HEK293 (cell line): ENCODE measurements around the gene CHMP4B.

Source experiments
- GLI4 ChIP-seq: fragments of 450-650 bp; formaldehyde crosslinking; IDR thresholded peaks from 2 replicates; pipeline ENCODE4 v1.5.1; 2016; ENCODE audit warnings: missing biosample characterization, missing genetic modification characterization
- HOXA7 ChIP-seq: sonication (generic); formaldehyde crosslinking; IDR thresholded peaks from 2 replicates; pipeline ENCODE4 v1.8.1; 2022; ENCODE audit warnings: missing genetic modification reagents, borderline replicate concordance
- OSR2 ChIP-seq: fragments of 450-650 bp; formaldehyde crosslinking; IDR thresholded peaks from 2 replicates; pipeline ENCODE4 v1.5.1; 2016; ENCODE audit warnings: missing biosample characterization, missing genetic modification characterization
- ZBTB20 ChIP-seq: fragments of 450-650 bp; formaldehyde crosslinking; IDR thresholded peaks from 2 replicates; pipeline ENCODE4 v1.5.1; 2016; ENCODE audit warnings: missing biosample characterization, missing genetic modification characterization
- ZBTB7A ChIP-seq: fragments of 450-650 bp; formaldehyde crosslinking; IDR thresholded peaks from 2 replicates; pipeline ENCODE4 v1.5.1; 2016; ENCODE audit warnings: low read depth, missing biosample characterization, missing genetic modification characterization
- ZNF10 ChIP-seq: fragments of 450-650 bp; formaldehyde crosslinking; IDR thresholded peaks from 2 replicates; pipeline ENCODE4 v1.5.1; 2017; ENCODE audit warnings: missing biosample characterization, missing genetic modification characterization
- ZNF510 ChIP-seq: fragments of 450-650 bp; formaldehyde crosslinking; IDR thresholded peaks from 2 replicates; pipeline ENCODE4 v1.5.1; 2018; ENCODE audit warnings: mild to moderate bottlenecking, missing genetic modification characterization, missing biosample characterization; ENCODE audit not compliant: insufficient replicate concordance
- ZSCAN30 ChIP-seq: fragments of 450-650 bp; IDR thresholded peaks from 2 replicates; pipeline ENCODE4 v1.5.1; 2018; ENCODE audit warnings: missing biosample characterization, mild to moderate bottlenecking, missing genetic modification characterization, moderate library complexity
- TF ChIP-seq, protein P1 (sequence below): fragments of 450-650 bp; formaldehyde crosslinking; IDR thresholded peaks from 2 replicates; pipeline ENCODE4 v1.5.1; 2017; ENCODE audit warnings: missing biosample characterization, mild to moderate bottlenecking, missing genetic modification characterization, moderate library complexity
- TF ChIP-seq, protein P2 (sequence below): fragments of 450-650 bp; formaldehyde crosslinking; IDR thresholded peaks from 2 replicates; pipeline ENCODE4 v1.5.1; 2016; ENCODE audit warnings: missing biosample characterization, missing genetic modification characterization
- TF ChIP-seq, protein P3 (sequence below): fragments of 450-650 bp; formaldehyde crosslinking; IDR thresholded peaks from 2 replicates; pipeline ENCODE4 v1.5.1; 2016; ENCODE audit warnings: missing biosample characterization, missing genetic modification characterization
- TF ChIP-seq, protein P4 (sequence below): fragments of 450-650 bp; formaldehyde crosslinking; IDR thresholded peaks from 2 replicates; pipeline ENCODE4 v1.5.1; 2016; ENCODE audit warnings: missing biosample characterization, missing genetic modification characterization, low read depth

DNA sequence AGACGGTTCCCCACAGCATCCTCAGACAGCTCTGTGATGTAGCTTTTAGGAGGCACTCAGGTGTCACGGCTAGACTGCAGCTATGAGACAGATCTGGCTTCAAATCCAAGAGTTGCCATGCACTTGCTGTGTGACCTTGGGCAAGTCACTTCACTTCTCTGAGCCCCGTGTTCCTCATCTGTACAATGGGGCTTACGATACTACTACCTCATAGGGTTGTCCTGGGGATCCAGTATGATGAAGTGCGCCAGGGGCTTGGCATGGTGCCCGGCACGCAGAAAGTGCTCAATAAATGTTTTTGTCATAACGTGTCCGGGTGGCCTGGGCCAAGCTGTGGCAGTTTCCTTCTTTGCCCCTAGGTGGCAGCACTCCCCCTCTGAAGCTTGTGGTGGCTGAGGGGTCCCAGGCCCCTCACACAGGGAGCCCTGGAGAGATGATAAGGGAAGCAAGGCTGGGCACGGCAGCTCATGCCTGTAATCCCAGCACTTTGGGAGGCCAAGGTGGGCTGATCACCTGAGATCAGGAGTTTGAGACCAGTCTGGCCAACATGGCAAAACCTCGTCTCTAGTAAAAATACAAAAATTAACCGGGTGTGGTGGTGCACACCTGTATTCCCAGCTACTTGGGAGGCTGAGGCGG is 19.1 kb upstream of the CHMP4B start:
- TF ChIP-seq ZSCAN30 (tag by site-specific recombination) (no peak), ZNF10 (tag by site-specific recombination) (no peak), HOXA7 (CRISPR knock-in tag) (no peak), GLI4 (tag by site-specific recombination) (no peak), ZBTB7A (tag by site-specific recombination) (no peak), OSR2 (tag by site-specific recombination) (no peak), ZNF510 (no peak), ZBTB20 (tag by site-specific recombination) (no peak)
- TF ChIP-seq, protein P1, sequence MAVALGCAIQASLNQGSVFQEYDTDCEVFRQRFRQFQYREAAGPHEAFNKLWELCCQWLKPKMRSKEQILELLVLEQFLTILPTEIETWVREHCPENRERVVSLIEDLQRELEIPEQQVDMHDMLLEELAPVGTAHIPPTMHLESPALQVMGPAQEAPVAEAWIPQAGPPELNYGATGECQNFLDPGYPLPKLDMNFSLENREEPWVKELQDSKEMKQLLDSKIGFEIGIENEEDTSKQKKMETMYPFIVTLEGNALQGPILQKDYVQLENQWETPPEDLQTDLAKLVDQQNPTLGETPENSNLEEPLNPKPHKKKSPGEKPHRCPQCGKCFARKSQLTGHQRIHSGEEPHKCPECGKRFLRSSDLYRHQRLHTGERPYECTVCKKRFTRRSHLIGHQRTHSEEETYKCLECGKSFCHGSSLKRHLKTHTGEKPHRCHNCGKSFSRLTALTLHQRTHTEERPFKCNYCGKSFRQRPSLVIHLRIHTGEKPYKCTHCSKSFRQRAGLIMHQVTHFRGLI (tag by site-specific recombination): no peak
- TF ChIP-seq, protein P2, sequence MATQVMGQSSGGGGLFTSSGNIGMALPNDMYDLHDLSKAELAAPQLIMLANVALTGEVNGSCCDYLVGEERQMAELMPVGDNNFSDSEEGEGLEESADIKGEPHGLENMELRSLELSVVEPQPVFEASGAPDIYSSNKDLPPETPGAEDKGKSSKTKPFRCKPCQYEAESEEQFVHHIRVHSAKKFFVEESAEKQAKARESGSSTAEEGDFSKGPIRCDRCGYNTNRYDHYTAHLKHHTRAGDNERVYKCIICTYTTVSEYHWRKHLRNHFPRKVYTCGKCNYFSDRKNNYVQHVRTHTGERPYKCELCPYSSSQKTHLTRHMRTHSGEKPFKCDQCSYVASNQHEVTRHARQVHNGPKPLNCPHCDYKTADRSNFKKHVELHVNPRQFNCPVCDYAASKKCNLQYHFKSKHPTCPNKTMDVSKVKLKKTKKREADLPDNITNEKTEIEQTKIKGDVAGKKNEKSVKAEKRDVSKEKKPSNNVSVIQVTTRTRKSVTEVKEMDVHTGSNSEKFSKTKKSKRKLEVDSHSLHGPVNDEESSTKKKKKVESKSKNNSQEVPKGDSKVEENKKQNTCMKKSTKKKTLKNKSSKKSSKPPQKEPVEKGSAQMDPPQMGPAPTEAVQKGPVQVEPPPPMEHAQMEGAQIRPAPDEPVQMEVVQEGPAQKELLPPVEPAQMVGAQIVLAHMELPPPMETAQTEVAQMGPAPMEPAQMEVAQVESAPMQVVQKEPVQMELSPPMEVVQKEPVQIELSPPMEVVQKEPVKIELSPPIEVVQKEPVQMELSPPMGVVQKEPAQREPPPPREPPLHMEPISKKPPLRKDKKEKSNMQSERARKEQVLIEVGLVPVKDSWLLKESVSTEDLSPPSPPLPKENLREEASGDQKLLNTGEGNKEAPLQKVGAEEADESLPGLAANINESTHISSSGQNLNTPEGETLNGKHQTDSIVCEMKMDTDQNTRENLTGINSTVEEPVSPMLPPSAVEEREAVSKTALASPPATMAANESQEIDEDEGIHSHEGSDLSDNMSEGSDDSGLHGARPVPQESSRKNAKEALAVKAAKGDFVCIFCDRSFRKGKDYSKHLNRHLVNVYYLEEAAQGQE: no peak
- TF ChIP-seq, protein P3, sequence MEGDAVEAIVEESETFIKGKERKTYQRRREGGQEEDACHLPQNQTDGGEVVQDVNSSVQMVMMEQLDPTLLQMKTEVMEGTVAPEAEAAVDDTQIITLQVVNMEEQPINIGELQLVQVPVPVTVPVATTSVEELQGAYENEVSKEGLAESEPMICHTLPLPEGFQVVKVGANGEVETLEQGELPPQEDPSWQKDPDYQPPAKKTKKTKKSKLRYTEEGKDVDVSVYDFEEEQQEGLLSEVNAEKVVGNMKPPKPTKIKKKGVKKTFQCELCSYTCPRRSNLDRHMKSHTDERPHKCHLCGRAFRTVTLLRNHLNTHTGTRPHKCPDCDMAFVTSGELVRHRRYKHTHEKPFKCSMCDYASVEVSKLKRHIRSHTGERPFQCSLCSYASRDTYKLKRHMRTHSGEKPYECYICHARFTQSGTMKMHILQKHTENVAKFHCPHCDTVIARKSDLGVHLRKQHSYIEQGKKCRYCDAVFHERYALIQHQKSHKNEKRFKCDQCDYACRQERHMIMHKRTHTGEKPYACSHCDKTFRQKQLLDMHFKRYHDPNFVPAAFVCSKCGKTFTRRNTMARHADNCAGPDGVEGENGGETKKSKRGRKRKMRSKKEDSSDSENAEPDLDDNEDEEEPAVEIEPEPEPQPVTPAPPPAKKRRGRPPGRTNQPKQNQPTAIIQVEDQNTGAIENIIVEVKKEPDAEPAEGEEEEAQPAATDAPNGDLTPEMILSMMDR (tag by site-specific recombination): peak; percentile 82
- TF ChIP-seq, protein P4, sequence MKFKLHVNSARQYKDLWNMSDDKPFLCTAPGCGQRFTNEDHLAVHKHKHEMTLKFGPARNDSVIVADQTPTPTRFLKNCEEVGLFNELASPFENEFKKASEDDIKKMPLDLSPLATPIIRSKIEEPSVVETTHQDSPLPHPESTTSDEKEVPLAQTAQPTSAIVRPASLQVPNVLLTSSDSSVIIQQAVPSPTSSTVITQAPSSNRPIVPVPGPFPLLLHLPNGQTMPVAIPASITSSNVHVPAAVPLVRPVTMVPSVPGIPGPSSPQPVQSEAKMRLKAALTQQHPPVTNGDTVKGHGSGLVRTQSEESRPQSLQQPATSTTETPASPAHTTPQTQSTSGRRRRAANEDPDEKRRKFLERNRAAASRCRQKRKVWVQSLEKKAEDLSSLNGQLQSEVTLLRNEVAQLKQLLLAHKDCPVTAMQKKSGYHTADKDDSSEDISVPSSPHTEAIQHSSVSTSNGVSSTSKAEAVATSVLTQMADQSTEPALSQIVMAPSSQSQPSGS (tag by site-specific recombination): no peak
